Globus pallidus (tissue), 1 donor: Measurements from ENCODE around the gene ZNF581.

Source experiments
- DNase-seq: peaks from one replicate; pipeline ENCODE4 v3.0.0-alpha.2; 2015; ENCODE audit warnings: low spot score

Gene ZNF581

DNA sequence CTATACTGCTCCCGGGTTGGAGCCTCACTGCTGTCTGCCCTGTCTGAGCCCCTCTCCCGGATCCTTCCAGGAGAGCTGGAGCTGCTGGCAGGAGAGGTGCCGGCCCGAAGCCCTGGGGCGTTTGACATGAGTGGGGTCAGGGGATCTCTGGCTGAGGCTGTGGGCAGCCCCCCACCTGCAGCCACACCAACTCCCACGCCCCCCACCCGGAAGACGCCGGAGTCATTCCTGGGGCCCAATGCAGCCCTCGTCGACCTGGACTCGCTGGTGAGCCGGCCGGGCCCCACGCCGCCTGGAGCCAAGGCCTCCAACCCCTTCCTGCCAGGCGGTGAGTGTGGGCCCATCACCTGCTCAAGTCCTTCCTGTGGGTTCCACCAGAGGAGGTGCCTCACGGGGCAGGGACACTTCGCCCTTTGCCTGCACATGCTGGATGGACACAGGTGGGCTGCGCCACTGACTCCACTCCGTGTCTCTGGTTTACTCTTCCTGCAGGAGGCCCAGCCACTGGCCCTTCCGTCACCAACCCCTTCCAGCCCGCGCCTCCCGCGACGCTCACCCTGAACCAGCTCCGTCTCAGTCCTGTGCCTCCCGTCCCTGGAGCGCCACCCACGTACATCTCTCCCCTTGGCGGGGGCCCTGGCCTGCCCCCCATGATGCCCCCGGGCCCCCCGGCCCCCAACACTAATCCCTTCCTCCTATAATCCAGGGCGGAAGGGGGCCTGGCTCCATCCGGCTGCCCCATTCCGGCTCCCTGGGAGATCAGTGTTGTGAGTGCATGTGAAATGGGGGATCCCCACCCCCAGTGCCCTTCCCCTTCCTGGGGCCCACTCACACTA is 51.4 kb downstream of the ZNF581 start:
- DNase-seq = no peak
